PC-9 (cell line): ENCODE data around the gene C3orf70. TPM values are rescaled to one million over a fixed set of nuclear protein-coding genes. Genes with fewer than 3 reads are reported as not detected.

ENCODE experiments used
- BruUV-seq: library from RNA; stranded (reverse); fragments of 400-500 nt; replicated peaks from 2 replicates; lab custom pipeline; 2021; lab: Mats Ljungman, UMichigan
- CTCF ChIA-PET: fragments of 300-600 bp; sonication (Branson Sonifier 250); formaldehyde crosslinking; loops from one replicate; lab custom pipeline; 2022; ENCODE audit warnings: antibody characterized with exemption; lab: Charles Lee
- POLR2A ChIA-PET: fragments of 300-600 bp; sonication (Branson Sonifier 250); formaldehyde crosslinking; loops from one replicate; lab custom pipeline; 2022; ENCODE audit warnings: antibody characterized with exemption; ENCODE audit not compliant: unreplicated experiment; lab: Charles Lee
- DNase-seq, 2 experiments: peaks; one replicate each; pipeline versions ENCODE4 v3.0.0 to v3.0.0-alpha.2; 2015 to 2022; ENCODE audit warnings: mixed read lengths in 1 of 2
- H2AFZ ChIP-seq: fragments of 200-600 bp; sonication (generic); 2 replicates; pipeline ENCODE4 v1.8.1; 2017; ENCODE audit warnings: antibody characterized with exemption
- H3F3A ChIP-seq: fragments of 200-600 bp; sonication (generic); 2 replicates; pipeline ENCODE4 v1.8.1; 2017; ENCODE audit warnings: antibody characterized with exemption, mild to moderate bottlenecking, low read depth; ENCODE audit not compliant: insufficient read depth
- H3K27ac ChIP-seq: fragments of 200-600 bp; sonication (generic); 2 replicates; pipeline ENCODE4 v1.6.1; 2016; ENCODE audit warnings: mixed run types
- H3K27me3 ChIP-seq: fragments of 200-600 bp; sonication (generic); 2 replicates; pipeline ENCODE4 v1.6.1; 2016; ENCODE audit warnings: low read depth, mixed run types; ENCODE audit not compliant: insufficient read depth
- H3K36me3 ChIP-seq: fragments of 200-600 bp; sonication (generic); 2 replicates; pipeline ENCODE4 v1.6.1; 2016; ENCODE audit warnings: low read depth, mixed run types
- H3K4me1 ChIP-seq: fragments of 200-600 bp; sonication (generic); replicated peaks from 2 replicates; pipeline ENCODE4 v1.6.1; 2016; ENCODE audit warnings: mixed run types; ENCODE audit not compliant: insufficient read depth
- H3K4me2 ChIP-seq: fragments of 200-600 bp; sonication (generic); 2 replicates; pipeline ENCODE4 v1.6.1; 2017; ENCODE audit warnings: mixed run types
- H3K4me3 ChIP-seq: fragments of 200-600 bp; sonication (generic); 2 replicates; pipeline ENCODE4 v1.6.1; 2016; ENCODE audit warnings: mixed run types
- H3K79me2 ChIP-seq: fragments of 200-600 bp; sonication (generic); 2 replicates; pipeline ENCODE4 v1.6.1; 2017; ENCODE audit warnings: low read depth, mixed run types
- H3K9me2 ChIP-seq: fragments of 200-600 bp; sonication (generic); 2 replicates; pipeline ENCODE4 v1.8.1; 2017; ENCODE audit warnings: mild to moderate bottlenecking; ENCODE audit not compliant: insufficient read depth
- H3K9me3 ChIP-seq: fragments of 200-600 bp; sonication (generic); 2 replicates; pipeline ENCODE4 v1.8.1; 2016; ENCODE audit warnings: low read depth; ENCODE audit not compliant: insufficient read depth
- H4K20me1 ChIP-seq: fragments of 200-600 bp; sonication (generic); 2 replicates; pipeline ENCODE4 v1.8.1; 2017; ENCODE audit not compliant: insufficient read depth
- EZH2 ChIP-seq: fragments of 200-600 bp; sonication (generic); IDR thresholded peaks from 2 replicates; pipeline ENCODE4 v1.8.0; 2017; ENCODE audit warnings: antibody characterized with exemption, low read depth
- intact Hi-C: fragments of 100-400 bp; cut with micrococcal nuclease; formaldehyde crosslinking; loops from one replicate; pipeline ENCODE4 v1.10.0; 2022; ENCODE audit not compliant: unreplicated experiment
- total RNA-seq: library from RNA; stranded (reverse); gene quantifications from 2 replicates; pipeline ENCODE4 v1.2.3, GENCODE V29; 2021
- TF ChIP-seq, protein P1 (sequence below): fragments of 200-600 bp; sonication (generic); conservative IDR thresholded peaks from 2 replicates; pipeline ENCODE4 v1.6.1; 2017; ENCODE audit warnings: mixed run types, antibody characterized with exemption, mild to moderate bottlenecking, moderate library complexity

The C3orf70 gene
- total RNA-seq, 1 experiment from 2014 or later, result not detected

DNA sequence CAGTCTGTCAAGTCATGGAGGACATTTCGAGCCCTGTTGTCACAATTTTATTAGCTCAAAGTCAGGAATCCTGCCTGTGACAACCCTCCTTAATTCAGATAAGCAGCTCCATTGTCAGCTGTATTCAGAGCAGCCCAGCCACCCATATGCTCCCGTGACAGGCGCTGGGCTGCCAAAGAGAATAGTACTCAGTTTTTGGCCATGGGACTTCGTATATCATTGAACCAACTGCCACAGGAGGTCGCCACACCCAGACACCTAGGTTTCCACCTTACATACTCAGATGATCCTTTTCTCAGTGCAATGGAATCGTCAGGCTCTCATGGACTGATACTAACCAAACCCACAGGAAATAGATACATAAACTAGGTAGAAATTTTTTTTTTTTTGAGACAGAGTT lies 100.2 kb downstream of the C3orf70 start:
- H3K4me3 ChIP-seq, result no peak overlapping the region
- no peaks in the 10 kb centered on the region for H3F3A ChIP-seq
- ChIA-PET POLR2A (interaction anchor here (0.6 kb wide), 1 partner anchor 48 kb away, joined by 9 read pairs; no protein-coding TSS in a partner anchor), CTCF (no interaction called here)
- no peaks in the 10 kb centered on the region for H3K27me3 ChIP-seq
- no peaks in the 10 kb centered on the region for H3K4me1 ChIP-seq
- no TSS peak for BruUV-seq
- H4K20me1 ChIP-seq, result no peaks in the 10 kb centered on the region
- no peaks in the 10 kb centered on the region for H3K9me2 ChIP-seq
- no peaks in the 10 kb centered on the region for H3K36me3 ChIP-seq
- H3K79me2 ChIP-seq, result no peaks in the 10 kb centered on the region
- TF ChIP-seq EZH2, result no peak
- TF ChIP-seq, protein P1, sequence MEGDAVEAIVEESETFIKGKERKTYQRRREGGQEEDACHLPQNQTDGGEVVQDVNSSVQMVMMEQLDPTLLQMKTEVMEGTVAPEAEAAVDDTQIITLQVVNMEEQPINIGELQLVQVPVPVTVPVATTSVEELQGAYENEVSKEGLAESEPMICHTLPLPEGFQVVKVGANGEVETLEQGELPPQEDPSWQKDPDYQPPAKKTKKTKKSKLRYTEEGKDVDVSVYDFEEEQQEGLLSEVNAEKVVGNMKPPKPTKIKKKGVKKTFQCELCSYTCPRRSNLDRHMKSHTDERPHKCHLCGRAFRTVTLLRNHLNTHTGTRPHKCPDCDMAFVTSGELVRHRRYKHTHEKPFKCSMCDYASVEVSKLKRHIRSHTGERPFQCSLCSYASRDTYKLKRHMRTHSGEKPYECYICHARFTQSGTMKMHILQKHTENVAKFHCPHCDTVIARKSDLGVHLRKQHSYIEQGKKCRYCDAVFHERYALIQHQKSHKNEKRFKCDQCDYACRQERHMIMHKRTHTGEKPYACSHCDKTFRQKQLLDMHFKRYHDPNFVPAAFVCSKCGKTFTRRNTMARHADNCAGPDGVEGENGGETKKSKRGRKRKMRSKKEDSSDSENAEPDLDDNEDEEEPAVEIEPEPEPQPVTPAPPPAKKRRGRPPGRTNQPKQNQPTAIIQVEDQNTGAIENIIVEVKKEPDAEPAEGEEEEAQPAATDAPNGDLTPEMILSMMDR, result no peak
- H3K27ac ChIP-seq, result no peak overlapping the region
- no peak overlapping the region for H3K4me2 ChIP-seq
- intact Hi-C loops, result no loop called here
- no peak for DNase-seq
- no peak overlapping the region for H2AFZ ChIP-seq
- H3K9me3 ChIP-seq, result peaks cover 10% of the 10 kb centered on the region

DNA sequence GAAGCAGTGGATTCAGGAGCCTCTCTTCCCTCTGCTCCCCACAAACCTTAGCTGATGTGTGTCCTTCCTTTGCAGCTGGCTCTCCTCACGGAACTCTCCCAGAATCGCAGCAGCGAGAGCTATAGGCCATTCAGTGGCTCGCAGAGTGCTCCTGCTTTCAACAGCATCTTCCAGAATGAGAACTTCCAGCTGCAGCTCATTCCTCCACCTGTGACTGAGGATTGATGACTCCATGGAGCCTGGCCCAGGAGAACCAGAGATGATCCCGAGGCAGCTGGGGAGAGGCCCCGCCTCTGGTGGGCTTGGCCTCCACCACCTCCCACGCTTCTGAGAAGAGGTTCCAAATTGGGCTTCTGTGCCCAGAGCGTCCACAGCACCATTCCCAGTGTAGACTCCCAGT lies 101.1 kb downstream of the C3orf70 start:
- peaks cover 6% of the 10 kb centered on the region for H3K9me3 ChIP-seq
- POLR2A ChIA-PET, result interaction anchor here (0.8 kb wide), 1 partner anchor 534 kb away, joined by 4 read pairs; the partner anchor contains the start of gene SENP2
- no peak overlapping the region for H2AFZ ChIP-seq
- no peaks in the 10 kb centered on the region for H3K27me3 ChIP-seq
- no peak for DNase-seq
- CTCF ChIA-PET, result no interaction called here
- no peaks in the 10 kb centered on the region for H3K4me1 ChIP-seq
- H3K4me2 ChIP-seq, result no peak overlapping the region
- no peaks in the 10 kb centered on the region for H3K9me2 ChIP-seq
- no peaks in the 10 kb centered on the region for H3K36me3 ChIP-seq
- H3K27ac ChIP-seq, result no peak overlapping the region
- H3K79me2 ChIP-seq, result no peaks in the 10 kb centered on the region
- no peaks in the 10 kb centered on the region; the same call in 1 of the 2 replicates for H4K20me1 ChIP-seq
- no TSS peak for BruUV-seq
- TF ChIP-seq EZH2, result no peak
- TF ChIP-seq, protein P1, result no peak
- H3F3A ChIP-seq, result no peaks in the 10 kb centered on the region
- no peak overlapping the region for H3K4me3 ChIP-seq
- intact Hi-C loops, result no loop called here

DNA sequence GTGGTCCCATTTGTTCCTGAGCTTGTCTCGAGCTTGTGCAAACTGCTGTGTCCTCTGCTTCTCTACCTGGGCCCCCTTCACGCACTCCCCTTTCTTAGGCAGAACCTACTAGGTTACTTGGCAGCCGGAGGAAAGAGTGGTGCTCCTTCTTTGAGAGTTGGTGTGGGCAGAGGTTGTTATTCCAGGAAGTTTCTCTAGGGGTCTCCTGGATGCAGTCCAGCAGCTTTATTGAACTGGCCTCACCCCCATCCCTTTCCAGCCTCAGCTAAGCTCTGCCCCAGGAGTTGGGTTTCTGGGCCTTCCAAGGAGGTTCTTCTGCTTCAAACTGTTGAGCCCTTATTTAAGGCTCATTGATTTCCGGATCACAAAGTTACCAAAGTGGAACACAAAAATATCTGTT lies 103.2 kb downstream of the C3orf70 start:
- H4K20me1 ChIP-seq, result no peaks in the 10 kb centered on the region; the same call in 1 of the 2 replicates
- no peaks in the 10 kb centered on the region for H3F3A ChIP-seq
- BruUV-seq, result no TSS peak
- H3K9me2 ChIP-seq, result no peaks in the 10 kb centered on the region
- H3K4me1 ChIP-seq, result no peaks in the 10 kb centered on the region
- TF ChIP-seq, protein P1, result no peak
- no peak for TF ChIP-seq EZH2
- DNase-seq, result no peak
- no peaks in the 10 kb centered on the region for H3K9me3 ChIP-seq
- no peak overlapping the region for H3K4me3 ChIP-seq
- no peaks in the 10 kb centered on the region for H3K27me3 ChIP-seq
- H3K36me3 ChIP-seq, result no peaks in the 10 kb centered on the region
- intact Hi-C loops, result no loop called here
- H3K79me2 ChIP-seq, result no peaks in the 10 kb centered on the region
- CTCF ChIA-PET, result no interaction called here
- H3K27ac ChIP-seq, result no peak overlapping the region
- H2AFZ ChIP-seq, result no peak overlapping the region
- POLR2A ChIA-PET, result no interaction called here
- H3K4me2 ChIP-seq, result no peak overlapping the region
